IMR-90 (cell line): ENCODE results near the gene PPAN. TPM values are rescaled to one million over a fixed set of nuclear protein-coding genes. Genes with fewer than 3 reads are reported as not detected.

Source experiments
- ATAC-seq: fragments of 200-7000 bp; cut with Tn5 transposase; 2 replicates; pipeline ENCODE4 v1.9.1; 2020; ENCODE audit warnings: low read depth, mild to moderate bottlenecking, moderate library complexity
- BruUV-seq: library from RNA; stranded (reverse); fragments of 400-500 nt; replicated peaks from 2 replicates; lab custom pipeline; 2021; lab: Mats Ljungman, UMichigan
- CTCF ChIA-PET: fragments of 300-600 bp; formaldehyde crosslinking; extraction: SDS; loops from one replicate; lab custom pipeline; 2021; ENCODE audit warnings: antibody characterized with exemption; lab: Yijun Ruan, JAX
- POLR2A ChIA-PET: fragments of 300-600 bp; sonication (Branson Sonifier 250); formaldehyde crosslinking; loops from one replicate; lab custom pipeline; 2022; ENCODE audit warnings: antibody characterized with exemption; ENCODE audit not compliant: unreplicated experiment; lab: Charles Lee
- DNase-seq: peaks from one replicate; pipeline ENCODE4 v3.0.0; 2013
- H2AFZ ChIP-seq: replicated peaks from 2 replicates; pipeline ENCODE3; 2013; ENCODE audit warnings: low read length, mild to moderate bottlenecking; ENCODE audit not compliant: poor library complexity
- H2AK5ac ChIP-seq: 2 replicates; pipeline ENCODE4 v1.6.1; 2013; ENCODE audit warnings: low read depth, low read length, inconsistent platforms
- H2AK9ac ChIP-seq: replicated peaks from 2 replicates; pipeline ENCODE3; 2013; ENCODE audit warnings: mild to moderate bottlenecking, low read depth, low read length, moderate library complexity; ENCODE audit not compliant: poor library complexity
- H2BK120ac ChIP-seq: 2 replicates; pipeline ENCODE4 v1.6.1; 2013; ENCODE audit warnings: low read depth, low read length, inconsistent platforms
- H2BK15ac ChIP-seq: 3 replicates; pipeline ENCODE4 v1.6.1; 2013; ENCODE audit warnings: low read depth, low read length, inconsistent platforms
- H2BK20ac ChIP-seq: 2 replicates; pipeline ENCODE4 v1.6.1; 2013; ENCODE audit warnings: low read depth, mild to moderate bottlenecking, inconsistent platforms, low read length, moderate library complexity
- H2BK5ac ChIP-seq: 2 replicates; pipeline ENCODE4 v1.6.1; 2013; ENCODE audit warnings: mild to moderate bottlenecking, low read depth, low read length, inconsistent platforms; ENCODE audit not compliant: poor library complexity, severe bottlenecking
- H3K14ac ChIP-seq: replicated peaks from 2 replicates; pipeline ENCODE4 v1.6.1; 2013; ENCODE audit warnings: low read depth, low read length, inconsistent platforms
- H3K18ac ChIP-seq: 2 replicates; pipeline ENCODE4 v1.6.1; 2013; ENCODE audit warnings: low read depth, low read length, control low read depth
- H3K23ac ChIP-seq: 2 replicates; pipeline ENCODE4 v1.6.1; 2013; ENCODE audit warnings: low read depth, low read length, inconsistent platforms
- H3K27ac ChIP-seq: 2 replicates; pipeline ENCODE4 v1.5.1; 2013; ENCODE audit warnings: mild to moderate bottlenecking, control low read depth, low read length; ENCODE audit not compliant: insufficient read depth
- H3K27me3 ChIP-seq: 2 replicates; pipeline ENCODE4 v1.6.1; 2013; ENCODE audit warnings: low read length; ENCODE audit not compliant: control insufficient read depth, insufficient read depth
- H3K36me3 ChIP-seq: 2 replicates; pipeline ENCODE4 v1.6.1; 2013; ENCODE audit warnings: low read length, mixed read lengths; ENCODE audit not compliant: control insufficient read depth, insufficient read depth
- H3K4ac ChIP-seq: 2 replicates; pipeline ENCODE4 v1.6.1; 2013; ENCODE audit warnings: low read depth, low read length, inconsistent platforms
- H3K4me1 ChIP-seq: 2 replicates; pipeline ENCODE4 v1.6.1; 2013; ENCODE audit warnings: low read length, mixed read lengths; ENCODE audit not compliant: control insufficient read depth, insufficient read depth
- H3K4me2 ChIP-seq: 2 replicates; pipeline ENCODE4 v1.6.1; 2013; ENCODE audit warnings: low read depth, mild to moderate bottlenecking, control low read depth, low read length, moderate library complexity
- H3K4me3 ChIP-seq: 2 replicates; pipeline ENCODE4 v1.5.1; 2013; ENCODE audit warnings: low read depth, mild to moderate bottlenecking, control low read depth, low read length, moderate library complexity; ENCODE audit not compliant: insufficient read depth
- H3K56ac ChIP-seq: 2 replicates; pipeline ENCODE4 v1.6.1; 2013; ENCODE audit warnings: low read length, inconsistent platforms; ENCODE audit not compliant: insufficient read depth; ENCODE audit errors: extremely low read depth
- H3K79me1 ChIP-seq, 2 experiments: 2 replicates each; pipeline ENCODE4 v1.6.1; 2013; ENCODE audit warnings: low read length in 2 of 2, inconsistent platforms in 1 of 2, low read depth in 1 of 2
- H3K9ac ChIP-seq: 2 replicates; pipeline ENCODE4 v1.6.1; 2013; ENCODE audit warnings: low read depth, low read length, control low read depth
- H3K9me1 ChIP-seq: 2 replicates; pipeline ENCODE4 v1.6.1; 2013; ENCODE audit warnings: low read length, inconsistent platforms; ENCODE audit not compliant: insufficient read depth
- H3K9me3 ChIP-seq: 2 replicates; pipeline ENCODE4 v1.6.1; 2013; ENCODE audit warnings: low read length; ENCODE audit not compliant: control insufficient read depth, insufficient read depth
- H4K20me1 ChIP-seq: 2 replicates; pipeline ENCODE4 v1.6.1; 2013; ENCODE audit warnings: low read length, inconsistent platforms; ENCODE audit not compliant: insufficient read depth
- H4K5ac ChIP-seq: 2 replicates; pipeline ENCODE4 v1.6.1; 2013; ENCODE audit warnings: mild to moderate bottlenecking, low read depth, low read length, control low read depth
- H4K8ac ChIP-seq, 2 experiments: 2 replicates each; pipeline ENCODE4 v1.6.1; 2013; ENCODE audit warnings: low read depth in 2 of 2, low read length in 2 of 2, control low read depth in 1 of 2, inconsistent platforms in 1 of 2
- H4K91ac ChIP-seq: 2 replicates; pipeline ENCODE4 v1.6.1; 2013; ENCODE audit warnings: low read depth, low read length, inconsistent platforms; ENCODE audit not compliant: insufficient read depth
- BHLHE40 ChIP-seq: fragments of 150-350 bp; IDR thresholded peaks from 2 replicates; pipeline ENCODE4 v1.6.1; 2016; ENCODE audit warnings: mild to moderate bottlenecking, low read depth, low read length
- CEBPB ChIP-seq: IDR thresholded peaks from 2 replicates; pipeline ENCODE4 v1.6.1; 2012; ENCODE audit warnings: low read depth, low read length, improper control_type of control experiment
- CHD1 ChIP-seq: IDR thresholded peaks from 2 replicates; pipeline ENCODE4 v1.6.1; 2012; ENCODE audit warnings: low read depth, low read length, improper control_type of control experiment
- ELK1 ChIP-seq: fragments of 150-350 bp; IDR thresholded peaks from 2 replicates; pipeline ENCODE4 v1.6.1; 2016; ENCODE audit warnings: low read depth, mild to moderate bottlenecking, low read length, moderate library complexity, borderline replicate concordance
- FOS ChIP-seq: fragments of 150-350 bp; IDR thresholded peaks from 2 replicates; pipeline ENCODE4 v1.6.1; 2016; ENCODE audit warnings: low read depth, low read length
- MAFK ChIP-seq: IDR thresholded peaks from 2 replicates; pipeline ENCODE4 v1.6.1; 2012; ENCODE audit warnings: low read depth, low read length, improper control_type of control experiment
- MAZ ChIP-seq: IDR thresholded peaks from 2 replicates; pipeline ENCODE4 v1.6.1; 2012; ENCODE audit warnings: low read depth, mild to moderate bottlenecking, low read length, improper control_type of control experiment, moderate library complexity, borderline replicate concordance
- NFE2L2 ChIP-seq: fragments of 150-350 bp; IDR thresholded peaks from 2 replicates; pipeline ENCODE4 v1.6.1; 2016; ENCODE audit warnings: low read depth, mild to moderate bottlenecking, low read length
- POLR2A ChIP-seq: IDR thresholded peaks from 2 replicates; pipeline ENCODE4 v1.6.1; 2012; ENCODE audit warnings: mild to moderate bottlenecking, low read depth, low read length
- RAD21 ChIP-seq: IDR thresholded peaks from 2 replicates; pipeline ENCODE4 v1.6.1; 2012; ENCODE audit warnings: low read length, improper control_type of control experiment
- SMC3 ChIP-seq: fragments of 150-350 bp; IDR thresholded peaks from 2 replicates; pipeline ENCODE4 v1.6.1; 2016; ENCODE audit warnings: low read depth, mild to moderate bottlenecking, antibody characterized with exemption, low read length, moderate library complexity
- WGBS, 2 experiments: methylation state at CpG; one replicate each; pipeline versions ENCODE4 v1.1.5 to v1.1.7; 2013; ENCODE audit warnings: missing lambda C conversion rate in 2 of 2; ENCODE audit not compliant: insufficient read length in 1 of 2; ENCODE audit errors: extremely low coverage in 2 of 2; 5-methylcytosine and 5-hydroxymethylcytosine counted together
- dilution Hi-C: fragments of 300-500 bp; cut with HindIII; formaldehyde crosslinking; loops from one replicate; pipeline ENCODE4 v1.14.3; 2018; ENCODE audit warnings: low sequenced_read_pairs; ENCODE audit not compliant: unreplicated experiment
- in situ Hi-C: fragments of 300-500 bp; cut with MboI; formaldehyde crosslinking; loops from 3 replicates; pipeline ENCODE4 v1.14.3; 2019; ENCODE audit warnings: low sequenced_read_pairs, inconsistent platforms, mixed read lengths
- intact Hi-C: fragments of 100-400 bp; cut with micrococcal nuclease; formaldehyde crosslinking; loops from 2 replicates; pipeline ENCODE4 v1.10.0; 2022
- polyA plus RNA-seq, 3 experiments: library from polyadenylated mRNA; depleted of rRNA; stranded (reverse); fragments of >200 nt; gene quantifications; 2 replicates each; pipeline ENCODE4 v1.2.3, GENCODE V29; 2012; ENCODE audit warnings: low replicate concordance in 1 of 3
- total RNA-seq: library from RNA; depleted of rRNA; stranded (reverse); fragments of >200 nt; gene quantifications from 2 replicates; pipeline ENCODE4 v1.2.3, GENCODE V29; 2012
- TF ChIP-seq, protein P1 (sequence below): conservative IDR thresholded peaks from 2 replicates; pipeline ENCODE4 v1.5.1; 2012; ENCODE audit warnings: mild to moderate bottlenecking, low read depth, low read length, improper control_type of control experiment

Gene PPAN
- total and polyA plus RNA-seq, 2 of the 4 experiments (the other 2 are of a cell fraction): 24.0 to 41.6 TPM

DNA sequence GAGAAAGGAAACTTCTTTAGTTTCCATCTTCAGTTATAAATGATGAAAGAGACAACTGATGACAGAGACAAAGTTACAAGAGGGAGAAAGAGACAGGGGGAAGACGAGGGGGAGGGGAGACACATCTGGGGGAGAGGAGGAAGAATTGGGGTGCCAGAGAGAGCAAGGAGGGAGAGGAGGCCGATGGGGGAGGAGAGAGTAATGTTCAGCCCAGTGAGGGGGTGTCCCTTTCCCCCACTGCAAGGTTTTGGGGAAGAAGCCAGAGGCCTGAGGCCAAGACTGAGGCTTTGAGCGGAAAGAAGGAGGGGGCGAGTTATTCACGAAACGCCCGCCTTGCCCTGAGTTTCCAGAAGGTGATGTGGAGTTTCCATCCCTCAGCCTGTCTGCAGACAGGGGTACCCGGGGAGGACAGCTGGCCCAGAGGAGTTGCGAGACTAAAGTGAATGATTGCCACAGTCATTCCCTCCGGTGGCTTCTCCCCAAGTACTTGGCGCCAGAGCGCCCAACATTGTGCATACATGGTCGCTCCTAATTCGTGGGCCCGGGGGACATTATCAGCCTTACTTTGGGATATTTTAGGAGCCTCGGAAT is 558 bp upstream of the PPAN start:
- no peak overlapping the region for H3K27ac ChIP-seq
- no peak overlapping the region for H2BK120ac ChIP-seq
- H3K4me3 ChIP-seq: no peak overlapping the region
- no peaks in the 10 kb centered on the region for H3K27me3 ChIP-seq
- in situ Hi-C loops: no loop called here
- no TSS peak for BruUV-seq
- no peak overlapping the region for H2BK20ac ChIP-seq
- DNase-seq (no peak), ATAC-seq (no peak)
- H3K4me2 ChIP-seq: no peak overlapping the region
- ChIA-PET POLR2A (no interaction called here), CTCF (no interaction called here)
- H3K36me3 ChIP-seq: peaks cover 25% of the 10 kb centered on the region
- H2AK9ac ChIP-seq: peak overlapping the region; percentile 22
- peak overlapping the region in 1 of 2 experiments; percentile 37; a peak in 1 of 4 replicates for H4K8ac ChIP-seq
- TF ChIP-seq CHD1 (no peak), POLR2A (no peak), BHLHE40 (no peak), FOS (no peak), SMC3 (no peak), ELK1 (no peak), NFE2L2 (no peak), RAD21 (no peak), CEBPB (no peak), MAFK (no peak), MAZ (no peak)
- TF ChIP-seq, protein P1, sequence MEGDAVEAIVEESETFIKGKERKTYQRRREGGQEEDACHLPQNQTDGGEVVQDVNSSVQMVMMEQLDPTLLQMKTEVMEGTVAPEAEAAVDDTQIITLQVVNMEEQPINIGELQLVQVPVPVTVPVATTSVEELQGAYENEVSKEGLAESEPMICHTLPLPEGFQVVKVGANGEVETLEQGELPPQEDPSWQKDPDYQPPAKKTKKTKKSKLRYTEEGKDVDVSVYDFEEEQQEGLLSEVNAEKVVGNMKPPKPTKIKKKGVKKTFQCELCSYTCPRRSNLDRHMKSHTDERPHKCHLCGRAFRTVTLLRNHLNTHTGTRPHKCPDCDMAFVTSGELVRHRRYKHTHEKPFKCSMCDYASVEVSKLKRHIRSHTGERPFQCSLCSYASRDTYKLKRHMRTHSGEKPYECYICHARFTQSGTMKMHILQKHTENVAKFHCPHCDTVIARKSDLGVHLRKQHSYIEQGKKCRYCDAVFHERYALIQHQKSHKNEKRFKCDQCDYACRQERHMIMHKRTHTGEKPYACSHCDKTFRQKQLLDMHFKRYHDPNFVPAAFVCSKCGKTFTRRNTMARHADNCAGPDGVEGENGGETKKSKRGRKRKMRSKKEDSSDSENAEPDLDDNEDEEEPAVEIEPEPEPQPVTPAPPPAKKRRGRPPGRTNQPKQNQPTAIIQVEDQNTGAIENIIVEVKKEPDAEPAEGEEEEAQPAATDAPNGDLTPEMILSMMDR: no peak
- H3K4me1 ChIP-seq: peaks cover 4% of the 10 kb centered on the region
- peaks cover 16 to 30% of the 10 kb centered on the region in 2 experiments for H3K79me1 ChIP-seq
- H4K91ac ChIP-seq: no peak overlapping the region
- H2BK5ac ChIP-seq: no peak overlapping the region
- no peak overlapping the region for H2BK15ac ChIP-seq
- no peak overlapping the region for H3K18ac ChIP-seq
- H4K20me1 ChIP-seq: 0 out of 2 replicates have a peak, but pooled peaks cover 5% of the 10 kb centered on the region
- dilution Hi-C loops: no loop called here
- H2AFZ ChIP-seq: peak overlapping the region; percentile 76
- intact Hi-C loops: loop anchor here (5.0 kb wide), 1 partner anchor 147 kb away; the partner anchor contains the start of gene MRPL4
- no peak overlapping the region for H3K14ac ChIP-seq
- H3K56ac ChIP-seq: no peak overlapping the region
- no peak overlapping the region for H3K23ac ChIP-seq
- no peak overlapping the region for H2AK5ac ChIP-seq
- H3K4ac ChIP-seq: no peak overlapping the region
- no peak overlapping the region for H4K5ac ChIP-seq
- WGBS, 2 experiments: 55% methylated on average over 7 of the region's 16 CpGs; no CpG with 5 or more reads in 1 of the 2 experiments
- no peaks in the 10 kb centered on the region for H3K9me1 ChIP-seq
- no peaks in the 10 kb centered on the region for H3K9me3 ChIP-seq
- no peak overlapping the region for H3K9ac ChIP-seq
